PC-9 (cell line): ENCODE measurements around the gene DCLK2.

Experiments used
- CTCF ChIP-seq: fragments of 200-600 bp; sonication (generic); conservative IDR thresholded peaks from 2 replicates; pipeline ENCODE4 v1.6.1; 2017; ENCODE audit warnings: mixed run types, antibody characterized with exemption, mild to moderate bottlenecking, moderate library complexity
- EZH2 ChIP-seq: fragments of 200-600 bp; sonication (generic); IDR thresholded peaks from 2 replicates; pipeline ENCODE4 v1.8.0; 2017; ENCODE audit warnings: antibody characterized with exemption, low read depth

- TF ChIP-seq CTCF (no peak), EZH2 (no peak)
These were observed 114.7 kb downstream of the DCLK2 start for GRCh38 chr4:150192986-150193385.
